Cardiac muscle cell (in vitro differentiated cells and primary cell): Measurements from ENCODE around the gene PLK2. TPM values are rescaled to one million over a fixed set of nuclear protein-coding genes. Genes with fewer than 3 reads are reported as not detected.

ENCODE experiments used
- DNase-seq, 2 donors: peaks; one replicate each; pipeline versions ENCODE4 v3.0.0 to v3.0.0-alpha.2; 2010 to 2017; ENCODE audit warnings: low read depth in 1 of 2, low spot score in 1 of 2
- H3K27ac ChIP-seq: fragments of 200-600 bp; sonication (generic); 2 replicates; pipeline ENCODE4 v1.5.1; 2016
- H3K27me3 ChIP-seq: fragments of 200-600 bp; sonication (generic); 2 replicates; pipeline ENCODE4 v1.6.0; 2016; ENCODE audit warnings: control low read depth
- H3K36me3 ChIP-seq: fragments of 200-600 bp; sonication (generic); 2 replicates; pipeline ENCODE4 v1.5.1; 2016; ENCODE audit warnings: control low read depth
- H3K4me1 ChIP-seq: fragments of 200-600 bp; sonication (generic); 2 replicates; pipeline ENCODE4 v1.8.1; 2017; ENCODE audit warnings: low read depth, mild to moderate bottlenecking, mixed run types
- H3K4me3 ChIP-seq: fragments of 200-600 bp; sonication (generic); 2 replicates; pipeline ENCODE4 v1.5.1; 2016; ENCODE audit warnings: mild to moderate bottlenecking
- H3K9me3 ChIP-seq: fragments of 200-600 bp; sonication (generic); 2 replicates; pipeline ENCODE4 v1.5.1; 2017; ENCODE audit warnings: low read depth, mild to moderate bottlenecking, control low read depth
- polyA plus RNA-seq: library from polyadenylated mRNA; unstranded; fragments of >200 nt; fragmentation: Nextera tagmentation; extraction: Ambion mirVana; gene quantifications from 2 replicates; pipeline ENCODE4 v1.2.1, GENCODE V29; 2016
- total RNA-seq: library from RNA; depleted of rRNA; stranded (reverse); fragments of >200 nt; gene quantifications from 2 replicates; pipeline ENCODE4 v1.2.3, GENCODE V29; 2016
- TF ChIP-seq, protein P1 (sequence below): IDR thresholded peaks from 2 replicates; pipeline ENCODE4 v1.5.1; 2012; ENCODE audit warnings: low read depth, mild to moderate bottlenecking, low read length

The PLK2 gene
- total and polyA plus RNA-seq, 2 experiments from 2014 or later = 25.1 to 147 TPM

DNA sequence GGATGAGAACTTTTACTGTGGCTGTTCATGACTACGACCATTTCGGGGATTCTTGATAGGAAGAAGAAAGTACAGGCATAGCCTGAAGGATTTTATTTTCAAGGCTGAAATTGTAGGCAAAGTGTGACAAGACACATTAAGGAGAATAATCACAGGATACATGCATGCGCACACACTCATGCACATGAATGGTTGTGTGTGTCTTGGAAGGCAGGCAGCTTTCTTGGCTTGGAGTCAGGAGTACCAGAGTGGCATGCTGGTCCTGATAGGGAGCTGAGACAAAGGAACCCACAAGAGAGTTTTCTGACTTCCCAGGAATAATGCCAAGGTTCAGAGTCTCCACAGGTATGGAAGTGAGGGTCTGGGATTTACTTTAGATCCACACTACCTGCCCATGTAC is 22.2 kb downstream of the PLK2 start:
- no peak for DNase-seq
- no peaks in the 10 kb centered on the region for H3K9me3 ChIP-seq
- TF ChIP-seq, protein P1, sequence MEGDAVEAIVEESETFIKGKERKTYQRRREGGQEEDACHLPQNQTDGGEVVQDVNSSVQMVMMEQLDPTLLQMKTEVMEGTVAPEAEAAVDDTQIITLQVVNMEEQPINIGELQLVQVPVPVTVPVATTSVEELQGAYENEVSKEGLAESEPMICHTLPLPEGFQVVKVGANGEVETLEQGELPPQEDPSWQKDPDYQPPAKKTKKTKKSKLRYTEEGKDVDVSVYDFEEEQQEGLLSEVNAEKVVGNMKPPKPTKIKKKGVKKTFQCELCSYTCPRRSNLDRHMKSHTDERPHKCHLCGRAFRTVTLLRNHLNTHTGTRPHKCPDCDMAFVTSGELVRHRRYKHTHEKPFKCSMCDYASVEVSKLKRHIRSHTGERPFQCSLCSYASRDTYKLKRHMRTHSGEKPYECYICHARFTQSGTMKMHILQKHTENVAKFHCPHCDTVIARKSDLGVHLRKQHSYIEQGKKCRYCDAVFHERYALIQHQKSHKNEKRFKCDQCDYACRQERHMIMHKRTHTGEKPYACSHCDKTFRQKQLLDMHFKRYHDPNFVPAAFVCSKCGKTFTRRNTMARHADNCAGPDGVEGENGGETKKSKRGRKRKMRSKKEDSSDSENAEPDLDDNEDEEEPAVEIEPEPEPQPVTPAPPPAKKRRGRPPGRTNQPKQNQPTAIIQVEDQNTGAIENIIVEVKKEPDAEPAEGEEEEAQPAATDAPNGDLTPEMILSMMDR = no peak
- no peaks in the 10 kb centered on the region for H3K36me3 ChIP-seq
- H3K27me3 ChIP-seq = no peaks in the 10 kb centered on the region
- peaks cover 6% of the 10 kb centered on the region for H3K4me1 ChIP-seq
- H3K4me3 ChIP-seq = no peak overlapping the region
- no peak overlapping the region for H3K27ac ChIP-seq

DNA sequence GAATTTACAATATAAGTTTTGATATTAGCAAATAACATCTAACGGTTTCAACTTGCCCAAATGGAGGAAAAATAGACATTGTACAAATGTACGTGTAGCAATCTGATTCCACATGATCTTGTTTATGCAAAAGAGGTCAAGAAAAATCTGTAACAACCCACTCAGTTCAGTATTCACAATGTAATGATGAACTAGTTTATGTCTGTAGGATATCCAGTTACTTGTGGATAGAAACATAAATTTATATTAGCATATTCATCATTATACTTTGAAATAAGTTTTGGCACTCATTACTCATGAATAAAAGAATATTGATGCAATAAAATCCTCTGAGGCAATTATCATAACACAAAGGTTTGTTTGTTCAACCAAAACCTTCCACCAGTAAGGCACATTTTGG is 28.1 kb downstream of the PLK2 start:
- DNase-seq = no peak
- no peaks in the 10 kb centered on the region for H3K4me1 ChIP-seq
- no peaks in the 10 kb centered on the region for H3K9me3 ChIP-seq
- TF ChIP-seq, protein P1 = no peak
- no peaks in the 10 kb centered on the region for H3K27me3 ChIP-seq
- no peak overlapping the region for H3K4me3 ChIP-seq
- no peaks in the 10 kb centered on the region for H3K36me3 ChIP-seq
- no peak overlapping the region for H3K27ac ChIP-seq

DNA sequence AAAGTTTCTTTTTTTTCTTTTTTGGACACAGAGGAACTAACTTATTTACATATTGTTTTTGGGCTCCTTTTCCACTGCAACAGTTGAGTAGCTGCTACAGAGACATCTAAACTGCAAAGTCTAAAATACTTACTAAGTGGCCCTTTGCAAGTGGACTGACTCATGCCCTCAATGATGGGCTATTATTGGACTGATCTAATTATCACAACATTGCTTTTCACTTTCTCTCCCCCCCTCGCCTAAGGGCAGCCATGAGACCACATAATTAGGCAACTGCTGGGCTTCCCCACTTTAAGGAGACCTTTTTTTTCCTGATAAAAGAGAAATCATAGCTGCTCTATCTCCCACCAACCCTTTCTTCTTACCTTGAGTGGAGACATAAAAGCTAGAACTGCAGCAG is 47.0 kb downstream of the PLK2 start:
- no peak for DNase-seq
- H3K9me3 ChIP-seq = no peaks in the 10 kb centered on the region
- no peaks in the 10 kb centered on the region for H3K36me3 ChIP-seq
- no peaks in the 10 kb centered on the region for H3K27me3 ChIP-seq
- H3K27ac ChIP-seq = no peak overlapping the region
- no peak overlapping the region for H3K4me3 ChIP-seq
- H3K4me1 ChIP-seq = no peaks in the 10 kb centered on the region
- TF ChIP-seq, protein P1 = no peak

DNA sequence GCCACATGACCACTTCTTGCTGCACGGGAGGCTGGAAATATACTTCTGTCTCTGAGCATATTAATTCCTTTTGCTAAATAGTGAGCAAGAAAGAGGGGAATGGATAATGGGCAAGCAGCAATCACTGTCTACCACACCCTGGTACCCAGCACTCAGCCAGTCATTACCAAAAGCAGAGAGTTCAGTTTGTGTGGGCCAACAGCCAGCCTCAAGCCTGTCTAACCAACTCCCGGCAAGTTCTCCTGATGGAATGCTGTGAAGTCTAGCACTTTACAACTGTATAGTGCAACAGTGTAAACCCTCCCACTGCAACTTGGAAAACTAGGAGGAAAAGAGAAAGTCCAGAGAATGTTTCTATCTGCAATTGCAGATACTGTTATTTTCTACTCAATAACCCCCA is 47.8 kb downstream of the PLK2 start:
- TF ChIP-seq, protein P1 = no peak
- no peak for DNase-seq
- H3K36me3 ChIP-seq = no peaks in the 10 kb centered on the region
- no peak overlapping the region for H3K4me3 ChIP-seq
- no peaks in the 10 kb centered on the region for H3K4me1 ChIP-seq
- H3K27ac ChIP-seq = no peak overlapping the region
- H3K27me3 ChIP-seq = no peaks in the 10 kb centered on the region
- no peaks in the 10 kb centered on the region for H3K9me3 ChIP-seq

DNA sequence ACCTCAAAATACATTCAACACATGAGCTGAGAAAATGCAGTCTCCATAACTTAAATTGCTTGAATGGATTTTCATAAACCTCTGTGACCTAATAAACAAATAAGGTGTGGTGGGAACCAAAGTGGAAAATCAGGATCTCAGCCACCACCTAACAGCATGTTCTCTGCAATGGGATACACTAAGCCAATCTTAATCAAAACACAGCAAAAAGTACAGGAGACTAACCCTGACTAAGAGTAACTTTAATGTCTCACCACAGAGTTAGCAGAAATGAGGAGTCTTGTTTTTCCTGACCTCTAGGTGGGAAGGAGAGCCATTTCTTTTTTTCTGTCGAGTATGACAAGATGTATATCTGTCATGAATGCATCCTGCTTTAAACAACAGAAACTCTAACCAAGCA is 48.5 kb downstream of the PLK2 start:
- Histone ChIP-seq H3K9me3 (no peaks in the 10 kb centered on the region), H3K4me1 (no peaks in the 10 kb centered on the region), H3K27ac (no peak overlapping the region), H3K27me3 (no peaks in the 10 kb centered on the region), H3K36me3 (no peaks in the 10 kb centered on the region), H3K4me3 (no peak overlapping the region)
- no peak for DNase-seq
- TF ChIP-seq, protein P1 = no peak

DNA sequence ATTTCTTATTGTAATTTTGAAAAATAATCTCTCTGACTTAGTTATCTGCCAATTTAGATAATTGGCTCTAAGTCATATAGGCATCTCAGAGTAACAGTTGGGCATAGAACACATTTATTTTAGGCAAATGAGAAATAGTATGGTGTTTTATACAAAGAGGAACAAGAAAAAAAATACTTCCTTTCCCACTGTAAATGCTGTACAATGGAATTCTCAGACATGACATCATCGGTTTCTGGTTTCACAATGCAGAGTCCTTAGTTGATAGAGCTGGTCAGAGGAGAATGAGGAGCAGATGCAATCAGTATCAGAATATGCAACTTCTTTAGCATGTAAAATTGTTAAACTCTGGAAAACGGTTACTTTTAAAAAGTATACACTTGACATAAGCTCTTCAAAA is 49.4 kb downstream of the PLK2 start:
- TF ChIP-seq, protein P1 = no peak
- H3K27ac ChIP-seq = no peak overlapping the region

More for the DNA sequence above, 49.4 kb downstream of the PLK2 start:
- no peaks in the 10 kb centered on the region for H3K9me3 ChIP-seq
- H3K4me3 ChIP-seq = no peak overlapping the region
- H3K4me1 ChIP-seq = no peaks in the 10 kb centered on the region
- no peaks in the 10 kb centered on the region for H3K36me3 ChIP-seq
- peak in 1 of 2 donors; percentile 79 for DNase-seq
- no peaks in the 10 kb centered on the region for H3K27me3 ChIP-seq
